Endothelial cell (in vitro differentiated cells): ENCODE results near the gene IQCM. TPM values are rescaled to one million over a fixed set of nuclear protein-coding genes. Genes with fewer than 3 reads are reported as not detected.

Experiments used
- DNase-seq: peaks from one replicate; pipeline ENCODE4 v3.0.0; 2021; ENCODE audit warnings: low spot score
- H3K27ac Mint-ChIP-seq: one replicate; pipeline ENCODE4 v1.8.0; 2021; ENCODE audit warnings: mixed read lengths, inconsistent platforms; ENCODE audit not compliant: unreplicated experiment
- H3K27me3 Mint-ChIP-seq: one replicate; pipeline ENCODE4 v1.8.0; 2021; ENCODE audit warnings: mild to moderate bottlenecking, moderate library complexity, mixed read lengths, inconsistent platforms; ENCODE audit not compliant: unreplicated experiment
- H3K36me3 Mint-ChIP-seq: one replicate; pipeline ENCODE4 v1.8.0; 2021; ENCODE audit warnings: mild to moderate bottlenecking, low read depth, mixed read lengths, inconsistent platforms; ENCODE audit not compliant: unreplicated experiment
- H3K4me1 Mint-ChIP-seq: one replicate; pipeline ENCODE4 v1.8.0; 2021; ENCODE audit warnings: mild to moderate bottlenecking, mixed read lengths, inconsistent platforms; ENCODE audit not compliant: unreplicated experiment
- H3K4me3 Mint-ChIP-seq: one replicate; pipeline ENCODE4 v1.8.0; 2021; ENCODE audit warnings: mild to moderate bottlenecking, mixed read lengths, inconsistent platforms; ENCODE audit not compliant: unreplicated experiment
- H3K9me3 Mint-ChIP-seq: one replicate; pipeline ENCODE4 v1.8.0; 2021; ENCODE audit warnings: mixed read lengths, inconsistent platforms; ENCODE audit not compliant: unreplicated experiment
- CTCF ChIP-seq: fragments of 200-600 bp; sonication (generic); IDR thresholded peaks from one replicate; pipeline ENCODE4 v1.5.0; 2021; ENCODE audit warnings: antibody characterized with exemption; ENCODE audit not compliant: unreplicated experiment
- total RNA-seq: library from RNA; stranded (reverse); fragmentation: NEBNext Ultra II Directional; extraction: Animal tissue kit (Norgen Biotek cat#: 25700); gene quantifications from one replicate; pipeline ENCODE4 v1.2.1, GENCODE V29; 2021; ENCODE audit not compliant: unreplicated experiment

Gene IQCM
- total RNA-seq, 1 donor from 2014 or later: not detected

- TF ChIP-seq CTCF: no peak
- no peaks in the 10 kb centered on the region for H3K36me3 Mint-ChIP-seq
- H3K4me1 Mint-ChIP-seq: no peaks in the 10 kb centered on the region
- no peak overlapping the region for H3K4me3 Mint-ChIP-seq
- peaks cover 5% of the 10 kb centered on the region for H3K27me3 Mint-ChIP-seq
- no peak for DNase-seq
- H3K9me3 Mint-ChIP-seq: no peaks in the 10 kb centered on the region
- H3K27ac Mint-ChIP-seq: no peak overlapping the region
These were observed 96.3 kb downstream of the IQCM start for GRCh38 chr4:149719357-149719756.

GRCh38 chr4:149718500-149718899 is 97.1 kb downstream of the IQCM start:
- Mint-ChIP-seq H3K36me3 (no peaks in the 10 kb centered on the region), H3K4me1 (no peaks in the 10 kb centered on the region), H3K27ac (no peak overlapping the region), H3K27me3 (peaks cover 4% of the 10 kb centered on the region), H3K9me3 (no peaks in the 10 kb centered on the region), H3K4me3 (no peak overlapping the region)
- no peak for TF ChIP-seq CTCF
- DNase-seq: no peak

- no peaks in the 10 kb centered on the region for H3K4me1 Mint-ChIP-seq
- TF ChIP-seq CTCF: no peak
- H3K27me3 Mint-ChIP-seq: peaks cover 4% of the 10 kb centered on the region
- H3K9me3 Mint-ChIP-seq: no peaks in the 10 kb centered on the region
- no peak overlapping the region for H3K27ac Mint-ChIP-seq
- H3K36me3 Mint-ChIP-seq: no peaks in the 10 kb centered on the region
- no peak for DNase-seq
- no peak overlapping the region for H3K4me3 Mint-ChIP-seq
These were observed 98.9 kb downstream of the IQCM start for GRCh38 chr4:149716728-149717127.

- no peak for DNase-seq
- no peak overlapping the region for H3K27ac Mint-ChIP-seq
- no peaks in the 10 kb centered on the region for H3K9me3 Mint-ChIP-seq
- H3K27me3 Mint-ChIP-seq: peaks cover 4% of the 10 kb centered on the region
- no peaks in the 10 kb centered on the region for H3K4me1 Mint-ChIP-seq
- H3K4me3 Mint-ChIP-seq: no peak overlapping the region
- no peaks in the 10 kb centered on the region for H3K36me3 Mint-ChIP-seq
- no peak for TF ChIP-seq CTCF
These were observed 99.6 kb downstream of the IQCM start for GRCh38 chr4:149715822-149716585.

GRCh38 chr4:149713031-149713430 is 102.6 kb downstream of the IQCM start:
- no peaks in the 10 kb centered on the region for H3K36me3 Mint-ChIP-seq
- peaks cover 4% of the 10 kb centered on the region for H3K27me3 Mint-ChIP-seq
- TF ChIP-seq CTCF: no peak
- no peak overlapping the region for H3K4me3 Mint-ChIP-seq
- H3K27ac Mint-ChIP-seq: no peak overlapping the region
- no peaks in the 10 kb centered on the region for H3K9me3 Mint-ChIP-seq
- H3K4me1 Mint-ChIP-seq: no peaks in the 10 kb centered on the region
- no peak for DNase-seq
